Activated CD4-positive, alpha-beta T cell treated with anti-CD3 and anti-CD28 coated beads for 1 hour (primary cell): ENCODE measurements around the gene FOXC2.
A peak's percentile ranks its signal among the peaks of the same experiment; 100 is the strongest.

Source experiments
- DNase-seq: peaks from one replicate; pipeline ENCODE4 v3.0.0-alpha.2; 2020

FOXC2 gene

GRCh38 chr16:86566601-86566965 lies at the start of gene FOXC2:
Gene FOXC2 (plus strand): TSS chr16:86566829. CDS start chr16:86567336, 507 bp downstream.
- DNase-seq, result no peak

GRCh38 chr16:86517033-86517432 lies 49.6 kb upstream of the FOXC2 start:
- DNase-seq, result no peak

- no peak for DNase-seq
Measured at GRCh38 chr16:86517652-86518258, 48.9 kb upstream of the FOXC2 start.

- DNase-seq, result no peak
Measured at GRCh38 chr16:86519007-86519648, 47.5 kb upstream of the FOXC2 start.

GRCh38 chr16:86519649-86520316 lies 46.8 kb upstream of the FOXC2 start:
- peak; percentile 39 for DNase-seq

GRCh38 chr16:86520317-86521210 lies 46.1 kb upstream of the FOXC2 start:
- DNase-seq, result no peak

- DNase-seq, result no peak
Measured at GRCh38 chr16:86521236-86522197, 45.1 kb upstream of the FOXC2 start.

- no peak for DNase-seq
Measured at GRCh38 chr16:86522634-86523033, 44.0 kb upstream of the FOXC2 start.

- no peak for DNase-seq
Measured at GRCh38 chr16:86523166-86523740, 43.4 kb upstream of the FOXC2 start.

GRCh38 chr16:86524029-86524428 lies 42.6 kb upstream of the FOXC2 start:
- DNase-seq, result no peak

- DNase-seq, result no peak
Measured at GRCh38 chr16:86525696-86526095, 40.9 kb upstream of the FOXC2 start.

GRCh38 chr16:86527366-86527765 lies 39.3 kb upstream of the FOXC2 start:
- DNase-seq, result no peak

- no peak for DNase-seq
Measured at GRCh38 chr16:86528061-86528929, 38.3 kb upstream of the FOXC2 start.

GRCh38 chr16:86529160-86529559 lies 37.5 kb upstream of the FOXC2 start:
- no peak for DNase-seq

GRCh38 chr16:86530251-86531190 lies 36.1 kb upstream of the FOXC2 start:
- no peak for DNase-seq

GRCh38 chr16:86531191-86531545 lies 35.5 kb upstream of the FOXC2 start:
- no peak for DNase-seq

- no peak for DNase-seq
Measured at GRCh38 chr16:86531641-86532525, 34.7 kb upstream of the FOXC2 start.

GRCh38 chr16:86532526-86532815 lies 34.2 kb upstream of the FOXC2 start:
- no peak for DNase-seq

- no peak for DNase-seq
Measured at GRCh38 chr16:86533076-86533475, 33.6 kb upstream of the FOXC2 start.
